Measurements from ENCODE around the gene FBXO8.

FBXO8 gene

DNA sequence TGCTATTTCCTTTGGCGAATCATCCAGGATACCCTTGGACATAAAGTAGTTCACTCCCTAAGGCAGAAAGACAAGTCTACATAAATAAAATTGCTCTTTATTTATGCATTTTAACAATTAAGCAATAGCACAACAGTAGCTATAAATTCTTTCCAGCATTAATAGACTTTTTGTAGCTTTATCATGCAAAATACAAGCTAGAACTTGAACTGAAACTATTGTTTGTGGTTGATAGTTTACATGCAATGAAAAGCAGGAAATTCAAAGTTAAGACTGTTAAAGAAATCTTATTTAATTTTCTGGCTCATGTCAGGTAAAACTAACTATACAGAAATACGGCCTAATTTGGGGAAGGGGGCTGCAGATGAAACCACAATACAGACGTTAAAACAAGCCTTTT is 42.3 kb downstream of the FBXO8 start:
- DNase-seq: no peak

DNA sequence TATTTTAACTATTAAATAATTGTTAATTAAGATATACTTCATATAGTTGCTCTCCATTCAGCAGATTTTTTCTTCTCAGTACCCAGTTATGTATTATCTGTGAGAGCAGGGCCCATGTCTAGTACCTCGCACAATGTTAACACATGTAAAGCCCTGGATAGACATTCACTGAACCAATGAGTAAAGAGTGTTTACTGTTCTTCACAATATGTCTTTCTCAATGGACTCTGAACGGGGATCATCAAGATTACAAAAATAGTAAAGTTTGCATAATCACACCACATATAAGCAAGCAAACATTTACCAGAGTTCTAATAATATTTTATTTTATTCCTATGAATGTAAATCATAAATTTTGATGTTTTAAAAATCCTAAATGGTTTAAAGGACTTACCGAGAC is 47.1 kb downstream of the FBXO8 start:
- no peak for DNase-seq

DNA sequence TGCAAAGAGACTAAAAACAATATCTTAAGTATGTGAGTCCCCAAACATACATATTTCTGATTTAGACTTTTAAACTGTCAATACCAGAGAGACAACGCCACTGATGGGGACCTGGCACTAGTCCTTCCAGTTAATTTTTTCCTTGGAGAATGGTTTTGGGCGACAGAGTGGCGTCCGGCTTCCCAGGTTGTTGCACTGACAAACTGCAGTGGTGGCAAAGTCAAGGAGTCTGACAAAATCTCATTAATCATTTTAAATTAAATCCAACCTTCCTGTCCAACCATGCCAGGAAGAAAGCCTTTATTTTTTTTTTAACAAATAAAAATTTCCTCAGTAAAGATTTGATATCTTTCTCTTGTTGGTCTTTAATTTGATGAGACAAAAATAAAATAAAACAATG is 52.8 kb downstream of the FBXO8 start:
- no peak for DNase-seq

DNA sequence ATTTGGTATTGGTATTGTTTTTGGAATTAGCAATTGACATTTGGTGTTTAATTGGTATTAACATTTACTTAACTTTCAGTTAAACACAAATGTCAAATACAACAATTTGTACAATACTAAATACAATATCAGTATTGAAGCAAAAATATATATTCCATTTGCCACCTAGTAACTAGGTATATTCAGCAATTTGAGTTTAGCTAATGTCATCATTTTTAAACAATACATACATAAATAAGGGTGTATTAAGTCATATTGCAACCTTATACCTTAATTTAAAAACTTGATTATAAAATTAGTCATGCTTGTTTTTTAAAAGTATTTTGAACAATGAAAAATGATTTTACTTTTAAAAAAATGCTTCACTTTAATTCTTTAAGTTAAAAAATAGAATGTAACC is 53.3 kb downstream of the FBXO8 start:
- no peak for DNase-seq

GRCh38 chr4:174228988-174229387 is 54.5 kb downstream of the FBXO8 start:
- no peak for DNase-seq

GRCh38 chr4:174225349-174226049 is 58.0 kb downstream of the FBXO8 start:
- no peak for DNase-seq

- no peak for DNase-seq
Observed at GRCh38 chr4:174224550-174224949, 58.9 kb downstream of the FBXO8 start.

DNA sequence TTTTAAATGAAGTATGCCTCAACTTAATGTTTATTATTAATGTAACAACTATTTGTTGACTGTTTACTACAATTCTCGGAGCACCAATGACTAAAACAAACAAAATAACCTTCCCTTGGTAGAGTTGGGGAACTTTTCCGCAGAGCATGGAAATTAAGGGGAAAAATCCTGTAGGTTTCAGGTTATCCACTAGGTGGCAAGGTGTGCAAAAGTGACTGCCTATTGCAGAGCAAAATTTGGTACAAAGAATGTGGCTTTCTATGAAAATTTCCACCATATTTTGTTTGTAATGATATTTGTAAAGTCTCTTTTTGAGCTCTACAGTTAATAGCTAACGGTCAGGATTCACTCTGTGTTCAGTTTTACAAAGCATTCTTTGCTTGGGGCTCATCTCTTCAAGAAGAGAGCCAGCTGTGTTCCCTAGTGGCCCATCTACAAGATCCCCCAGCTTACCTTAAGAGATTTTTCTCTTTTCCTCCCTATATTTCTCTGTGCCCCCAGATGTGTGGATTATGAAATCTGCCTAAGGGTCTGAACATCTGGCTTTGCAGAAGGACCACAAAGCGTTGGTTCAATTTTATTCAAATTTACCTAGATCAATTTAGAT is 61.1 kb downstream of the FBXO8 start:
- no peak for DNase-seq

- no peak for DNase-seq
Observed at GRCh38 chr4:174218127-174218790, 65.2 kb downstream of the FBXO8 start.

DNA sequence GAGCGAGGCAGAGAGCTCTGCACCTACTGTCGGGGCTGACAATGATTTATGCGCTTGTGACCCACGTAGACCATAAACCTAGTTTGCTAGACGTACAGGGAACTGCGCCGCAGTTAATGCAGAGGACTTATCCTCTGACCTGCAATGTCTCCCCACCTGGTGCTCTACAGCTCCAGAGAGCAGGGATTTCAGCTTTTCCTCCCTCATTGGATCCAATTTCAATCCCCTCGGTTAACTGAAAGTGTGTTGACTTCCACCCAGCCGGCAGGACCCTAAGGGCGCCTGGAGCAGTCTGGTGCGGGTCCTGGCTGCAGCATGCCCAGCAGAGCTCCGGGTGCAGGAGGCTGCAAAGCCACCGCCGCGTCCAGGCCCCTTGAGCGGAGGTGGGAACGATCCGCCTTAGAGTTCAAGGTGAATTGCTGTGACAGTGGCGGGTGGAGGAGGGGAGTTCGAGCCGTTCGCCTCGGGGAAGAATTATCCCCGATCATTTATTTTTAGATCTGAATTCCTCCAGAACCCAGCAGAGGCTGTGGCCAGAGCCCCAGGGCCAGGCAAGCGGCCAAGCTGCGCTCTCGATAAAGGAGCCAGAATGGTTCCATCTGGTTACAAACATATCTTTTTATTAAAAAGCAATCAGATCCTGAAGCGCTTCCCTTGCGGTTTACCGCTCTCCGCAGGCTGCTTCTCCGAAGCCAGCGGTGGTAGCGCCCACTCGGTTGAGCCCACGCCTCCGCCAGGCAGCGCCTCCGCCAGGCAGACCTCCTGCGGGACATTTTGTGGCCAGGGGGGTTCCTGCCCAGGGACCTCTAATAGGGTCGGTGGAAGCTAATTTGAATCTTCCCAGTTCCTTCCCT is 66.0 kb downstream of the FBXO8 start:
- peak; percentile 70 for DNase-seq

GRCh38 chr4:174216799-174217272 is 66.6 kb downstream of the FBXO8 start:
- no peak for DNase-seq

DNA sequence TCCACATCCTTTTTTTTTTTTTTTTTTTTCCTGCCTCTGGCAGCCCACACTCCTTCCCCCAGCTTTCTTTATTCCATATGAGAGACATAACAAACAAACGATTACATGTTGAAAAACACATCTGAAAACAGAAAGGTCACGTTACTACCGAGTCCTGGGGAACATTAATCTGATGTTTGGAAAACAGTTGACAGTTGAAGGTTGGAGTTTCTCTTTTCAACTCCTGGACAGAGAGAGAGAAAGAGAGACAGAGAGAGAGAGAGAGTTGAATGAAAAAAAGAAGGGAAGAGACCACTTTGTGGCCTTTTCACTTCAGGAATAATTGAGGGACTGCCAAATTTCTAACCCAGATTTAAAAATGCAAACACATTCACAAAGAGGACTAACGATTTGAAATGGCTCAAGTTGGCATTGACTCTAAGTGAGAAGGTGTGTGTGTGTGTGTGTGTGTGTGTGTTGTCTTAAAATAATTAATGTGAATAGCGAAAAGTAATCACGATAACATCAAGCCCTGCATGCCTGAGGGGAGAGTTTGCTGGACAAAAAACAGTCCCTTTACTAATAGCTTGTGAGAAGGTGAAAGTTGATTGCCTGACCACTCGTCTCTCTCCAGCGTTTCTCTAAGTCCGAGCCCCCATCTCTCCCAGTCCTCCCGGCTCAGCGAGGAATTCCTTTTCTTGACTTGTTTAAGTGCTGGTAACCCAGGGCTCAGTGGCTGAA is 67.3 kb downstream of the FBXO8 start:
- DNase-seq: no peak

DNA sequence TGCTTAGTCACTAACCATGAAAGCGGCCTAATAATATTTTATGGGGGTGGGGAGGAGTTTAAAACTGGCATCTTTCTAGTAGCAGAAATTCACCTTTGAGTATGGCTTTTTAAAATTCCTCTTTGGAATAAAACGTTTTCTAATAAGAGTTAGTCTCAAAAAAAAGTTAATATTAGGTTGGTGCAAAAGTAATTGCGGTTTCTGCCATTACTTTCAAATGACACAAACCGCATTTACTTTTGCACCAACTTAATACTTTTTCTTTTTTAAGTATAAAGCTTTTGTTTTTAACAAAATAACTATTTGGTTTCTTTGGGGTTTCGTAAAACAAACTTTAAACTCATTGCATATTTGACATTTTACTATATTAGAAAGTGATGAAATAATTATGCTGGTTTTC is 68.4 kb downstream of the FBXO8 start:
- DNase-seq: no peak

DNA sequence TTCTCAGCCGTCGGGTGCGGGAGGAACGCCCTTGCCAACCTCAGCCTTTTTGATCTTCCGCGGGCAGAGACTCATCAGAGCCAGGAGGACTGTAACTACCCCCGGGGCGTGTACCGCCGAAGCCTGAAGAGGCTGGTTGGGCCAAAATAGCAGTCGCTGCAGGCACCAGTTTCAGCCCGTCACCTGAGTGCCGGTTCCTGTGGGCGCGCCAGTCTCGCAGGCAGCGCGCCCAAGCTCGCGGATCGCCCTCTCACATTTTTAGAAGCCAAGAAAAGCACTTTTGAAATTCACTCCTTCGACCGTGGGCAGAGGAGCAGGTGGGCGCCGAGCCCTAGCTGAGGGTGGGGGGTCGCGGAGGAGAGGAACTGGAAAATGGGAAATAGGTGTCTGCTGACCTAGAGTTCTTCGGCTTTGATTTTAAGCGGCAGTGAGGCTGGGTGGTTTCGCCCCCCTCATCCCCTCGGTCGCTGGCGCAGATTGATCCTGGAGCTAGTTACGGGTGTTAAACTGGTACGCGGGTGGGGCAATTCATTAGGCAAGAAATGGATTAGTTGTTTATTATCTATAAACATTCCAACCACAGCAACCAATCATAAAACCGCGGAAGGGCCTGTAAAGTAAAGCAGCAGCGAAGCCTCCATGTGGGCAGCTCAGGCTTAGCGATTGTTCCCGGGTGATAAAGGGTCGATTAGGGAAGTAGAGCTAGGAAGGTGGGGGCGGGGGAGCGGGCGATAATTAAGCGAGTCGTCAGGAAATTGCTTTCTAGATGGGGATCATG is 69.2 kb downstream of the FBXO8 start:
- DNase-seq: peak; percentile 36

DNA sequence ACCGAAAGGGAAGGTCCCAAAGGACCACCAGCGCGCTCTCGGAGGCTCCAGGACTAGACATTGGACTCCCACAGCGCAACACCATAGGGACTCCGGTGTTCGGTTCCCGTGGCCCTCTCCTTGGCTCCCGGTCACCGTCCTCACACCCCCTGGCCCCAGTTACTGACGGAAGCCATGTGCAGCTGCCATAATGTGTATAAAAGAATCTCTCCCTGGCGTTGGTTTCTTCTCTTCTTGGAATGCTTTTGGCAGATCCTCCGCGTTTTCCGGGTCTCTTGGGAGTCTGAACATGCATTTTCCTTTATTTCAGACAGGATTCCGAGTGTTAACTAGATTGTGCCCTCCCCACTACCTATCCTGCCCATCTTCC is 69.8 kb downstream of the FBXO8 start:
- peak; percentile 52 for DNase-seq

DNA sequence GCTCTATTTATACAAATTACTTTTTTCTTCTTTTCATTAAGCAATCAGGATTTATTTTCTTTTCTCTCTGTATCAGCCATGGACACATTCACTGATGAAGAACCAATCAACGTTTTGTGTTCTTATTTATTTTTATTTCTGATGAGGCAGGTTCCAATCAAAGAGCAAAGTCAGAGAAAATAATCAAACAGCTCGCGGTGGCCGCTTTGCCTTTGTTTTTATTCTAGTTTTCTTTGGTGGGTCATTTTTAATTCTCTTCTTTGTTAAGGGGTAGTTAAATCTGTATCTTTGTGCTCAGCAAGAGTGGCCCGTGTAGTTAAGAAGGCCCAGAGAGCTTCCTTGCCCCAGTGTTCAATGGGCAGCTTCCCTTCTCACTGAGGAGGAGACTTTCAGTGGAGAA is 71.4 kb downstream of the FBXO8 start:
- DNase-seq: no peak

GRCh38 chr4:174211622-174212044 is 71.8 kb downstream of the FBXO8 start:
- no peak for DNase-seq

- DNase-seq: no peak
Observed at GRCh38 chr4:174210952-174211490, 72.4 kb downstream of the FBXO8 start.

DNA sequence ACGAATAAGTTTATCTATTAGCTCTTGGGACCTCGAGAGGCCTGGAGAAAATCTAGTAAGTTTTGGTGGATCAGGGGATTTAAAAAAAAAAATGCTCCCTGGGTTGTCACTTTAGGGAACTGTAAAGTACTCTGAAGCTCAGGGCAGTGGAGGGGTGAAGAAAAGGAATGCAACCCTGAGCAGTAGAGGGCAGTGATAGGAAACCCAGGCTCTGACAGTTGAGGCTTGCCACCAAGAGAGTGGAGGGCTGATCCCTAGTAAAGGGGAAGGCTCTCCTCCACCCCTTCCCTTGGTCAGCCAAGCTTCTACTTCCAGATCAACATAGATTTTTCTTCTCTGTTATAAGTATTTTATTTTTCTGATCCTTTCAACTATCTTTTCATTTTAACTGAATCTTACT is 73.1 kb downstream of the FBXO8 start:
- no peak for DNase-seq

GRCh38 chr4:174209341-174209740 is 74.1 kb downstream of the FBXO8 start:
- DNase-seq: no peak

- DNase-seq: no peak
Observed at GRCh38 chr4:174207367-174207766, 76.1 kb downstream of the FBXO8 start.
